IMR-90 (cell line): ENCODE data around the gene EGFR. TPM values are rescaled to one million over a fixed set of nuclear protein-coding genes. Genes with fewer than 3 reads are reported as not detected.
A peak's percentile ranks its signal among the peaks of the same experiment; 100 is the strongest.

Source experiments
- ATAC-seq: fragments of 200-7000 bp; cut with Tn5 transposase; 2 replicates; pipeline ENCODE4 v1.9.1; 2020; ENCODE audit warnings: low read depth, mild to moderate bottlenecking, moderate library complexity
- BruUV-seq: library from RNA; stranded (reverse); fragments of 400-500 nt; replicated peaks from 2 replicates; lab custom pipeline; 2021; lab: Mats Ljungman, UMichigan
- CTCF ChIA-PET: fragments of 300-600 bp; formaldehyde crosslinking; extraction: SDS; loops from one replicate; lab custom pipeline; 2021; ENCODE audit warnings: antibody characterized with exemption; lab: Yijun Ruan, JAX
- POLR2A ChIA-PET: fragments of 300-600 bp; sonication (Branson Sonifier 250); formaldehyde crosslinking; loops from one replicate; lab custom pipeline; 2022; ENCODE audit warnings: antibody characterized with exemption; ENCODE audit not compliant: unreplicated experiment; lab: Charles Lee
- DNase-seq: peaks from one replicate; pipeline ENCODE4 v3.0.0; 2013
- H2AFZ ChIP-seq: replicated peaks from 2 replicates; pipeline ENCODE3; 2013; ENCODE audit warnings: low read length, mild to moderate bottlenecking; ENCODE audit not compliant: poor library complexity
- H2AK5ac ChIP-seq: 2 replicates; pipeline ENCODE4 v1.6.1; 2013; ENCODE audit warnings: low read depth, low read length, inconsistent platforms
- H2AK9ac ChIP-seq: replicated peaks from 2 replicates; pipeline ENCODE3; 2013; ENCODE audit warnings: mild to moderate bottlenecking, low read depth, low read length, moderate library complexity; ENCODE audit not compliant: poor library complexity
- H2BK120ac ChIP-seq: 2 replicates; pipeline ENCODE4 v1.6.1; 2013; ENCODE audit warnings: low read depth, low read length, inconsistent platforms
- H2BK15ac ChIP-seq: 3 replicates; pipeline ENCODE4 v1.6.1; 2013; ENCODE audit warnings: low read depth, low read length, inconsistent platforms
- H2BK20ac ChIP-seq: 2 replicates; pipeline ENCODE4 v1.6.1; 2013; ENCODE audit warnings: low read depth, mild to moderate bottlenecking, inconsistent platforms, low read length, moderate library complexity
- H2BK5ac ChIP-seq: 2 replicates; pipeline ENCODE4 v1.6.1; 2013; ENCODE audit warnings: mild to moderate bottlenecking, low read depth, low read length, inconsistent platforms; ENCODE audit not compliant: poor library complexity, severe bottlenecking
- H3K14ac ChIP-seq: replicated peaks from 2 replicates; pipeline ENCODE4 v1.6.1; 2013; ENCODE audit warnings: low read depth, low read length, inconsistent platforms
- H3K18ac ChIP-seq: 2 replicates; pipeline ENCODE4 v1.6.1; 2013; ENCODE audit warnings: low read depth, low read length, control low read depth
- H3K23ac ChIP-seq: 2 replicates; pipeline ENCODE4 v1.6.1; 2013; ENCODE audit warnings: low read depth, low read length, inconsistent platforms
- H3K27ac ChIP-seq: 2 replicates; pipeline ENCODE4 v1.5.1; 2013; ENCODE audit warnings: mild to moderate bottlenecking, control low read depth, low read length; ENCODE audit not compliant: insufficient read depth
- H3K27me3 ChIP-seq: 2 replicates; pipeline ENCODE4 v1.6.1; 2013; ENCODE audit warnings: low read length; ENCODE audit not compliant: control insufficient read depth, insufficient read depth
- H3K36me3 ChIP-seq: 2 replicates; pipeline ENCODE4 v1.6.1; 2013; ENCODE audit warnings: low read length, mixed read lengths; ENCODE audit not compliant: control insufficient read depth, insufficient read depth
- H3K4ac ChIP-seq: 2 replicates; pipeline ENCODE4 v1.6.1; 2013; ENCODE audit warnings: low read depth, low read length, inconsistent platforms
- H3K4me1 ChIP-seq: 2 replicates; pipeline ENCODE4 v1.6.1; 2013; ENCODE audit warnings: low read length, mixed read lengths; ENCODE audit not compliant: control insufficient read depth, insufficient read depth
- H3K4me2 ChIP-seq: 2 replicates; pipeline ENCODE4 v1.6.1; 2013; ENCODE audit warnings: low read depth, mild to moderate bottlenecking, control low read depth, low read length, moderate library complexity
- H3K4me3 ChIP-seq: 2 replicates; pipeline ENCODE4 v1.5.1; 2013; ENCODE audit warnings: low read depth, mild to moderate bottlenecking, control low read depth, low read length, moderate library complexity; ENCODE audit not compliant: insufficient read depth
- H3K56ac ChIP-seq: 2 replicates; pipeline ENCODE4 v1.6.1; 2013; ENCODE audit warnings: low read length, inconsistent platforms; ENCODE audit not compliant: insufficient read depth; ENCODE audit errors: extremely low read depth
- H3K79me1 ChIP-seq, 2 experiments: 2 replicates each; pipeline ENCODE4 v1.6.1; 2013; ENCODE audit warnings: low read length in 2 of 2, inconsistent platforms in 1 of 2, low read depth in 1 of 2
- H3K9ac ChIP-seq: 2 replicates; pipeline ENCODE4 v1.6.1; 2013; ENCODE audit warnings: low read depth, low read length, control low read depth
- H3K9me1 ChIP-seq: 2 replicates; pipeline ENCODE4 v1.6.1; 2013; ENCODE audit warnings: low read length, inconsistent platforms; ENCODE audit not compliant: insufficient read depth
- H3K9me3 ChIP-seq: 2 replicates; pipeline ENCODE4 v1.6.1; 2013; ENCODE audit warnings: low read length; ENCODE audit not compliant: control insufficient read depth, insufficient read depth
- H4K20me1 ChIP-seq: 2 replicates; pipeline ENCODE4 v1.6.1; 2013; ENCODE audit warnings: low read length, inconsistent platforms; ENCODE audit not compliant: insufficient read depth
- H4K5ac ChIP-seq: 2 replicates; pipeline ENCODE4 v1.6.1; 2013; ENCODE audit warnings: mild to moderate bottlenecking, low read depth, low read length, control low read depth
- H4K8ac ChIP-seq, 2 experiments: 2 replicates each; pipeline ENCODE4 v1.6.1; 2013; ENCODE audit warnings: low read depth in 2 of 2, low read length in 2 of 2, control low read depth in 1 of 2, inconsistent platforms in 1 of 2
- H4K91ac ChIP-seq: 2 replicates; pipeline ENCODE4 v1.6.1; 2013; ENCODE audit warnings: low read depth, low read length, inconsistent platforms; ENCODE audit not compliant: insufficient read depth
- NFE2L2 ChIP-seq: fragments of 150-350 bp; IDR thresholded peaks from 2 replicates; pipeline ENCODE4 v1.6.1; 2016; ENCODE audit warnings: low read depth, mild to moderate bottlenecking, low read length
- POLR2A ChIP-seq: IDR thresholded peaks from 2 replicates; pipeline ENCODE4 v1.6.1; 2012; ENCODE audit warnings: mild to moderate bottlenecking, low read depth, low read length
- RAD21 ChIP-seq: IDR thresholded peaks from 2 replicates; pipeline ENCODE4 v1.6.1; 2012; ENCODE audit warnings: low read length, improper control_type of control experiment
- RCOR1 ChIP-seq: IDR thresholded peaks from 2 replicates; pipeline ENCODE4 v1.6.1; 2012; ENCODE audit warnings: mild to moderate bottlenecking, low read length, improper control_type of control experiment; ENCODE audit not compliant: insufficient replicate concordance
- RFX5 ChIP-seq: IDR thresholded peaks from 2 replicates; pipeline ENCODE4 v1.8.0; 2012; ENCODE audit warnings: low read depth, mild to moderate bottlenecking, low read length, moderate library complexity
- SMC3 ChIP-seq: fragments of 150-350 bp; IDR thresholded peaks from 2 replicates; pipeline ENCODE4 v1.6.1; 2016; ENCODE audit warnings: low read depth, mild to moderate bottlenecking, antibody characterized with exemption, low read length, moderate library complexity
- WGBS, 2 experiments: methylation state at CpG; one replicate each; pipeline versions ENCODE4 v1.1.5 to v1.1.7; 2013; ENCODE audit warnings: missing lambda C conversion rate in 2 of 2; ENCODE audit not compliant: insufficient read length in 1 of 2; ENCODE audit errors: extremely low coverage in 2 of 2; 5-methylcytosine and 5-hydroxymethylcytosine counted together
- dilution Hi-C: fragments of 300-500 bp; cut with HindIII; formaldehyde crosslinking; loops from one replicate; pipeline ENCODE4 v1.14.3; 2018; ENCODE audit warnings: low sequenced_read_pairs; ENCODE audit not compliant: unreplicated experiment
- in situ Hi-C: fragments of 300-500 bp; cut with MboI; formaldehyde crosslinking; loops from 3 replicates; pipeline ENCODE4 v1.14.3; 2019; ENCODE audit warnings: low sequenced_read_pairs, inconsistent platforms, mixed read lengths
- intact Hi-C: fragments of 100-400 bp; cut with micrococcal nuclease; formaldehyde crosslinking; loops from 2 replicates; pipeline ENCODE4 v1.10.0; 2022
- polyA plus RNA-seq, 3 experiments: library from polyadenylated mRNA; depleted of rRNA; stranded (reverse); fragments of >200 nt; gene quantifications; 2 replicates each; pipeline ENCODE4 v1.2.3, GENCODE V29; 2012; ENCODE audit warnings: low replicate concordance in 1 of 3
- total RNA-seq: library from RNA; depleted of rRNA; stranded (reverse); fragments of >200 nt; gene quantifications from 2 replicates; pipeline ENCODE4 v1.2.3, GENCODE V29; 2012

The EGFR gene
- total and polyA plus RNA-seq, 2 of the 4 experiments (the other 2 are of a cell fraction) = 36.9 to 60.4 TPM

GRCh38 chr7:54969208-54969967, 49.4 kb upstream of the EGFR start (continued):
- TF ChIP-seq NFE2L2 = no peak

GRCh38 chr7:54972733-54973294, 46.0 kb upstream of the EGFR start:
- H2BK5ac ChIP-seq = no peak overlapping the region
- H4K20me1 ChIP-seq = no peaks in the 10 kb centered on the region
- no peak overlapping the region for H2BK20ac ChIP-seq
- in situ Hi-C loops = no loop called here
- no peak overlapping the region for H3K56ac ChIP-seq
- no peak overlapping the region for H2AFZ ChIP-seq
- peaks cover 3% of the 10 kb centered on the region; the same call in 1 of the 2 replicates for H3K4me1 ChIP-seq
- no peak overlapping the region for H4K5ac ChIP-seq
- no peak overlapping the region for H2AK5ac ChIP-seq
- H3K27ac ChIP-seq = no peak overlapping the region
- DNase-seq (no peak), ATAC-seq (no peak)
- peaks cover 7% of the 10 kb centered on the region; the same call in 1 of the 2 replicates for H3K9me1 ChIP-seq
- H3K4me2 ChIP-seq = no peak overlapping the region
- H3K79me1 ChIP-seq = no peaks in the 10 kb centered on the region
- intact Hi-C loops = no loop called here
- dilution Hi-C loops = no loop called here
- no peak overlapping the region for H3K4me3 ChIP-seq
- no peak overlapping the region for H3K14ac ChIP-seq
- H3K18ac ChIP-seq = no peak overlapping the region
- WGBS, 2 experiments = no CpG with 5 or more reads among the region's 2 CpGs
- TF ChIP-seq RFX5 (no peak), RAD21 (no peak), RCOR1 (peak; percentile 22), POLR2A (no peak), SMC3 (no peak)
- no peak overlapping the region for H4K91ac ChIP-seq
- H3K23ac ChIP-seq = no peak overlapping the region
- POLR2A ChIA-PET = no interaction called here
- H4K8ac ChIP-seq = no peak overlapping the region
- no peak overlapping the region for H2BK120ac ChIP-seq
- no peak overlapping the region for H3K9ac ChIP-seq
- no peaks in the 10 kb centered on the region for H3K36me3 ChIP-seq
- H2BK15ac ChIP-seq = no peak overlapping the region
- BruUV-seq = no TSS peak
- CTCF ChIA-PET = no interaction called here
- H3K4ac ChIP-seq = no peak overlapping the region
- H2AK9ac ChIP-seq = no peak overlapping the region
- no peaks in the 10 kb centered on the region for H3K27me3 ChIP-seq
- H3K9me3 ChIP-seq = no peaks in the 10 kb centered on the region; the same call in 1 of the 2 replicates
